GM18520 (cell line): ENCODE results near the gene CFAP61.
"Not testable (repeated sequence)": the region's sequence is repeated elsewhere in the genome, so short reads cannot be mapped to it uniquely, and the experiment has no call there.

Experiments used
- ATAC-seq: cut with Tn5 transposase; IDR thresholded peaks from one replicate; pipeline ENCODE4 v1.9.1; 2021; ENCODE audit not compliant: unreplicated experiment

Gene CFAP61

GRCh38 chr20:20317621-20318364 lies 265.5 kb downstream of the CFAP61 start:
- no peak for ATAC-seq

- no peak for ATAC-seq
Measured at GRCh38 chr20:20318365-20319161, 266.2 kb downstream of the CFAP61 start.

- ATAC-seq = no peak
Measured at GRCh38 chr20:20321134-20321533, 268.8 kb downstream of the CFAP61 start.

- no peak for ATAC-seq
Measured at GRCh38 chr20:20321917-20322316, 269.6 kb downstream of the CFAP61 start.

GRCh38 chr20:20322912-20323311 lies 270.6 kb downstream of the CFAP61 start:
- no peak for ATAC-seq

- ATAC-seq = no peak
Measured at GRCh38 chr20:20327746-20328145, 275.4 kb downstream of the CFAP61 start.

GRCh38 chr20:20329564-20329963 lies 277.2 kb downstream of the CFAP61 start:
- ATAC-seq = no peak

- no peak for ATAC-seq
Measured at GRCh38 chr20:20331156-20331555, 278.8 kb downstream of the CFAP61 start.

GRCh38 chr20:20331817-20332216 lies 279.5 kb downstream of the CFAP61 start:
- ATAC-seq = no peak

- no peak for ATAC-seq
Measured at GRCh38 chr20:20333866-20334265, 281.5 kb downstream of the CFAP61 start.

- peak; percentile 96 for ATAC-seq
Measured at GRCh38 chr20:20334489-20334888, 282.2 kb downstream of the CFAP61 start.

- ATAC-seq = no peak
Measured at GRCh38 chr20:20338133-20338730, 285.9 kb downstream of the CFAP61 start.

- no peak for ATAC-seq
Measured at GRCh38 chr20:20340443-20340842, 288.1 kb downstream of the CFAP61 start.

- ATAC-seq = no peak
Measured at GRCh38 chr20:20341371-20341770, 289.0 kb downstream of the CFAP61 start.

- ATAC-seq = no peak
Measured at GRCh38 chr20:20342066-20342465, 289.7 kb downstream of the CFAP61 start.

- no peak for ATAC-seq
Measured at GRCh38 chr20:20343932-20344331, 291.6 kb downstream of the CFAP61 start.

GRCh38 chr20:20344476-20344875 lies 292.1 kb downstream of the CFAP61 start:
- no peak for ATAC-seq

GRCh38 chr20:20353576-20353975 lies 301.2 kb downstream of the CFAP61 start:
- ATAC-seq = no peak

- not testable (repeated sequence) for ATAC-seq
Measured at GRCh38 chr20:20355503-20355902, 303.2 kb downstream of the CFAP61 start.

GRCh38 chr20:20358801-20359200 lies 306.5 kb downstream of the CFAP61 start:
- no peak for ATAC-seq

GRCh38 chr20:20359628-20360027 lies 307.3 kb downstream of the CFAP61 start:
- no peak for ATAC-seq

GRCh38 chr20:20360464-20360863 lies 308.1 kb downstream of the CFAP61 start:
- ATAC-seq = no peak
